ENCODE data around the gene LCE1E. TPM values are rescaled to one million over a fixed set of nuclear protein-coding genes. Genes with fewer than 3 reads are reported as not detected.
A peak's percentile ranks its signal among the peaks of the same experiment; 100 is the strongest.

The LCE1E gene
- total RNA-seq, 1 donor, result not detected

DNA sequence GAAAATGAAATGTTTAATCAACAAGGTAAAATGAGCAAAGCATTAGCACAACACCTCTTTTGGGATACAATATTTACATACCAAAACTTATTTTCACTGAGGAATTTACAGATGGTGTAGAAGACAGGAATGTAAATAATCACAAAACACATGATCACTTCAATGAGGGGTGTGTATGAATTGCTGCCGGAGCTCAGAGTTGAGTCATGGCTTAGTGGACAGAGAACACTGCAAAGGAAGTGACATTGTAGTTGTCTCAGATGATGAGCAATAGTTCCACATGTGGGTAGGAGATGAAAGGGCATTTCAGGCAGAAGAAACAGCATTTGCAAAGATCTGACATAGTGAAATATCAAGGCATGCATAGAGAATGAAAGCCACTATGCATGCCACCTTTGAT, 33.8 kb upstream of the LCE1E start:
- H3K27me3 ChIP-seq (ENCODE audit: insufficient read depth, low read length), result no peaks in the 10 kb centered on the region
- H3K4me1 ChIP-seq (ENCODE audit: insufficient read depth, low read length), result no peaks in the 10 kb centered on the region
- H3K27ac ChIP-seq (ENCODE audit: low read depth, low read length), result no peak overlapping the region
- no peaks in the 10 kb centered on the region for H3K79me2 ChIP-seq (ENCODE audit: insufficient read depth, low read length)
- no peaks in the 10 kb centered on the region for H4K20me1 ChIP-seq (ENCODE audit: insufficient read depth, low read length)
- no peaks in the 10 kb centered on the region for H3K36me3 ChIP-seq (ENCODE audit: insufficient read depth, low read length)
- TF ChIP-seq, protein P1, sequence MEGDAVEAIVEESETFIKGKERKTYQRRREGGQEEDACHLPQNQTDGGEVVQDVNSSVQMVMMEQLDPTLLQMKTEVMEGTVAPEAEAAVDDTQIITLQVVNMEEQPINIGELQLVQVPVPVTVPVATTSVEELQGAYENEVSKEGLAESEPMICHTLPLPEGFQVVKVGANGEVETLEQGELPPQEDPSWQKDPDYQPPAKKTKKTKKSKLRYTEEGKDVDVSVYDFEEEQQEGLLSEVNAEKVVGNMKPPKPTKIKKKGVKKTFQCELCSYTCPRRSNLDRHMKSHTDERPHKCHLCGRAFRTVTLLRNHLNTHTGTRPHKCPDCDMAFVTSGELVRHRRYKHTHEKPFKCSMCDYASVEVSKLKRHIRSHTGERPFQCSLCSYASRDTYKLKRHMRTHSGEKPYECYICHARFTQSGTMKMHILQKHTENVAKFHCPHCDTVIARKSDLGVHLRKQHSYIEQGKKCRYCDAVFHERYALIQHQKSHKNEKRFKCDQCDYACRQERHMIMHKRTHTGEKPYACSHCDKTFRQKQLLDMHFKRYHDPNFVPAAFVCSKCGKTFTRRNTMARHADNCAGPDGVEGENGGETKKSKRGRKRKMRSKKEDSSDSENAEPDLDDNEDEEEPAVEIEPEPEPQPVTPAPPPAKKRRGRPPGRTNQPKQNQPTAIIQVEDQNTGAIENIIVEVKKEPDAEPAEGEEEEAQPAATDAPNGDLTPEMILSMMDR (IDR thresholded peaks at IDR 0.05; ENCODE audit: extremely low read depth, low read depth, low read length), result no peak
- H3K9me3 ChIP-seq (ENCODE audit: low read depth, low read length), result no peaks in the 10 kb centered on the region
- H2AFZ ChIP-seq (ENCODE audit: low read length), result no peak overlapping the region
- DNase-seq (ENCODE audit: insufficient read length, low spot score, missing footprints), result no peak
- no peak overlapping the region for H3K4me3 ChIP-seq (ENCODE audit: insufficient read depth, low read length)
- H3K4me2 ChIP-seq (ENCODE audit: insufficient read depth, low read length), result no peak overlapping the region

DNA sequence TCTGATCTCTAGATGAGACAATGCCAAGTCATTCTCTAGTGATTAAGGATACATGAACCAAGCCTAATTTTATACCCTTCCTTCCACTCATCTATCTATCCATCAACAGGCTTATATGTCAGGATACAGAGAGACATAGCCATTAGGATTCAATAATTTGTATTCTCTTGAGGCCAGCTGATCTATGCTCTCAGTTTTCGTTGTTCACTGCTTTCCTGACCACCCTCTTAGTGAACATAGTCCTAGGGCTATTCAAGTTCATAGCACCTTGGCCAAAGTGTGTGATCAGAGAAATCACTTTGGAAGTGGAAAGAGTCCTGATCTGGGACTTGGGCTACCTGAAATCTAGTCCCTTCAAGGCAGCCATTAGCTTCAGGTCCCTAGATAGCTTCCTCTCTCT, 32.5 kb upstream of the LCE1E start:
- H2AFZ ChIP-seq (ENCODE audit: low read length), result no peak overlapping the region
- no peaks in the 10 kb centered on the region for H3K27me3 ChIP-seq (ENCODE audit: insufficient read depth, low read length)
- TF ChIP-seq, protein P1 (IDR thresholded peaks at IDR 0.05; ENCODE audit: extremely low read depth, low read depth, low read length), result no peak
- H3K36me3 ChIP-seq (ENCODE audit: insufficient read depth, low read length), result no peaks in the 10 kb centered on the region
- H3K4me3 ChIP-seq (ENCODE audit: insufficient read depth, low read length), result no peak overlapping the region
- no peak overlapping the region for H3K4me2 ChIP-seq (ENCODE audit: insufficient read depth, low read length)
- H4K20me1 ChIP-seq (ENCODE audit: insufficient read depth, low read length), result no peaks in the 10 kb centered on the region
- DNase-seq (ENCODE audit: insufficient read length, low spot score, missing footprints), result no peak
- no peaks in the 10 kb centered on the region for H3K79me2 ChIP-seq (ENCODE audit: insufficient read depth, low read length)
- no peak overlapping the region for H3K27ac ChIP-seq (ENCODE audit: low read depth, low read length)
- H3K4me1 ChIP-seq (ENCODE audit: insufficient read depth, low read length), result no peaks in the 10 kb centered on the region
- no peaks in the 10 kb centered on the region for H3K9me3 ChIP-seq (ENCODE audit: low read depth, low read length)

DNA sequence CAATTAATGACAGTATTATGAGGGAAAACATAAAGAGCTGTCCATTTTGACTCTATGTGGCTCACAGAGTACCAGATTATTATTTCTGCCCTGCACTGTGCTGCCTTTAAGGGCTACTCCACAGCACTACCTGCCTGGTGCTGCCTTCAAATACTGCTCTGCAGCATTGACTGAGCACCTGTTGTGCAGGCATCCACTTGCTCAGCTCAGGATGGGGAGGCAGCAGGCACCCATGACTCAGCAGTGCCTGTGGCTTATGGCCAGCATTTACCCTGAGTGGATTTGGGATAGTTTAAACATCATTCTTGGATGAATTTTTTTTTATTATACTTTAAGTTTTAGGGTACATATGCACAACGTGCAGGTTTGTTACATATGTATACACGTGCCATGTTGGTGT, 29.2 kb upstream of the LCE1E start:
- Histone ChIP-seq H3K9me3 (ENCODE audit: low read depth, low read length) (no peaks in the 10 kb centered on the region), H3K4me1 (ENCODE audit: insufficient read depth, low read length) (no peaks in the 10 kb centered on the region), H4K20me1 (ENCODE audit: insufficient read depth, low read length) (no peaks in the 10 kb centered on the region), H3K27ac (ENCODE audit: low read depth, low read length) (no peak overlapping the region), H2AFZ (ENCODE audit: low read length) (no peak overlapping the region), H3K4me2 (ENCODE audit: insufficient read depth, low read length) (no peak overlapping the region), H3K27me3 (ENCODE audit: insufficient read depth, low read length) (no peaks in the 10 kb centered on the region), H3K36me3 (ENCODE audit: insufficient read depth, low read length) (no peaks in the 10 kb centered on the region), H3K79me2 (ENCODE audit: insufficient read depth, low read length) (no peaks in the 10 kb centered on the region), H3K4me3 (ENCODE audit: insufficient read depth, low read length) (no peak overlapping the region)
- TF ChIP-seq, protein P1 (IDR thresholded peaks at IDR 0.05; ENCODE audit: extremely low read depth, low read depth, low read length), result no peak
- DNase-seq (ENCODE audit: insufficient read length, low spot score, missing footprints), result peak; percentile 78

DNA sequence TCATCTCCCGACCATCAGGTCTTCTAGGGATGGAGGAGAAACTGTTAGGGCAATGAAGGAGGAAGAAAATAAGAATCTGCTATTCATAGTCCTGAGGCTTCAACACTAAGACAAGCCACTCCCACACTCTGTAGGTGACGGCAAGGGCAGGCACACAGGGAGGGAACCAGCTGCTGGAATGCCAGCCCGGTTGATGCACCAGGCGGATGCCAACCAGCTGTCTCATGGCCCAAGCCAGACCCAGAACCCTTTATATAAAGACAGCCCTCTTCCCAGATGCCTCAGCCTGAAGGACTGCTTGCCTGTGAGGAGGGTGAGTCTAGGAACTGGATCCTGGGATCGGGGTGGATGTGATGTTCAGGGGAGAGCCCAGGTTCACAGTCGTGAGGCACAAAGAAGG, 28.3 kb upstream of the LCE1E start, which contains the start of gene KPRP:
Gene KPRP, plus strand, starts transcription at position 279 of the 400 bp plus-strand sequence. CDS start 1,564 bp downstream, outside the sequence.
- no peak within 1 kb of the TSS for H3K4me2 ChIP-seq (ENCODE audit: insufficient read depth, low read length)
- no peak within 1 kb of the TSS for H3K4me3 ChIP-seq (ENCODE audit: insufficient read depth, low read length)
- H3K36me3 ChIP-seq (ENCODE audit: insufficient read depth, low read length), result no peaks in the 10 kb centered on the region
- no peak within 1 kb of the TSS for H3K27ac ChIP-seq (ENCODE audit: low read depth, low read length)
- no peak for DNase-seq (ENCODE audit: insufficient read length, low spot score, missing footprints)
- H4K20me1 ChIP-seq (ENCODE audit: insufficient read depth, low read length), result no peaks in the 10 kb centered on the region
- TF ChIP-seq, protein P1 (IDR thresholded peaks at IDR 0.05; ENCODE audit: extremely low read depth, low read depth, low read length), result no peak
- H3K79me2 ChIP-seq (ENCODE audit: insufficient read depth, low read length), result no peaks in the 10 kb centered on the region
- no peaks in the 10 kb centered on the region for H3K9me3 ChIP-seq (ENCODE audit: low read depth, low read length)
- H2AFZ ChIP-seq (ENCODE audit: low read length), result no peak within 1 kb of the TSS
- H3K27me3 ChIP-seq (ENCODE audit: insufficient read depth, low read length), result no peaks in the 10 kb centered on the region
- no peaks in the 10 kb centered on the region for H3K4me1 ChIP-seq (ENCODE audit: insufficient read depth, low read length)

Data from osteoblast (primary cell).